DOHH2 (cell line): Measurements from ENCODE around the gene NXPH2.

Source experiments
- EZH2phosphoT487 ChIP-seq: fragments of 200-600 bp; sonication (generic); IDR thresholded peaks from 2 replicates; pipeline ENCODE4 v1.6.1; 2017; ENCODE audit warnings: borderline replicate concordance, mild to moderate bottlenecking, antibody characterized with exemption, low read length, moderate library complexity, mixed read lengths
- TF ChIP-seq, protein P1 (sequence below): fragments of 200-600 bp; sonication (generic); IDR thresholded peaks from one replicate; pipeline ENCODE4 v1.5.1; 2014; ENCODE audit warnings: antibody characterized with exemption, mild to moderate bottlenecking, low read depth, low read length; ENCODE audit not compliant: poor library complexity, severe bottlenecking

- TF ChIP-seq EZH2phosphoT487: no peak
- TF ChIP-seq, protein P1, sequence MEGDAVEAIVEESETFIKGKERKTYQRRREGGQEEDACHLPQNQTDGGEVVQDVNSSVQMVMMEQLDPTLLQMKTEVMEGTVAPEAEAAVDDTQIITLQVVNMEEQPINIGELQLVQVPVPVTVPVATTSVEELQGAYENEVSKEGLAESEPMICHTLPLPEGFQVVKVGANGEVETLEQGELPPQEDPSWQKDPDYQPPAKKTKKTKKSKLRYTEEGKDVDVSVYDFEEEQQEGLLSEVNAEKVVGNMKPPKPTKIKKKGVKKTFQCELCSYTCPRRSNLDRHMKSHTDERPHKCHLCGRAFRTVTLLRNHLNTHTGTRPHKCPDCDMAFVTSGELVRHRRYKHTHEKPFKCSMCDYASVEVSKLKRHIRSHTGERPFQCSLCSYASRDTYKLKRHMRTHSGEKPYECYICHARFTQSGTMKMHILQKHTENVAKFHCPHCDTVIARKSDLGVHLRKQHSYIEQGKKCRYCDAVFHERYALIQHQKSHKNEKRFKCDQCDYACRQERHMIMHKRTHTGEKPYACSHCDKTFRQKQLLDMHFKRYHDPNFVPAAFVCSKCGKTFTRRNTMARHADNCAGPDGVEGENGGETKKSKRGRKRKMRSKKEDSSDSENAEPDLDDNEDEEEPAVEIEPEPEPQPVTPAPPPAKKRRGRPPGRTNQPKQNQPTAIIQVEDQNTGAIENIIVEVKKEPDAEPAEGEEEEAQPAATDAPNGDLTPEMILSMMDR: no peak
Observed at GRCh38 chr2:138775736-138776135, 4.5 kb downstream of the NXPH2 start.
